HuH-7 (cell line): ENCODE measurements around the gene PTK6.
"Not testable (repeated sequence)": the region's sequence is repeated elsewhere in the genome, so short reads cannot be mapped to it uniquely, and the experiment has no call there.

Source experiments
- DNase-seq: peaks from one replicate; pipeline ENCODE4 v3.0.0; 2011; ENCODE audit warnings: low spot score

PTK6 gene

DNA sequence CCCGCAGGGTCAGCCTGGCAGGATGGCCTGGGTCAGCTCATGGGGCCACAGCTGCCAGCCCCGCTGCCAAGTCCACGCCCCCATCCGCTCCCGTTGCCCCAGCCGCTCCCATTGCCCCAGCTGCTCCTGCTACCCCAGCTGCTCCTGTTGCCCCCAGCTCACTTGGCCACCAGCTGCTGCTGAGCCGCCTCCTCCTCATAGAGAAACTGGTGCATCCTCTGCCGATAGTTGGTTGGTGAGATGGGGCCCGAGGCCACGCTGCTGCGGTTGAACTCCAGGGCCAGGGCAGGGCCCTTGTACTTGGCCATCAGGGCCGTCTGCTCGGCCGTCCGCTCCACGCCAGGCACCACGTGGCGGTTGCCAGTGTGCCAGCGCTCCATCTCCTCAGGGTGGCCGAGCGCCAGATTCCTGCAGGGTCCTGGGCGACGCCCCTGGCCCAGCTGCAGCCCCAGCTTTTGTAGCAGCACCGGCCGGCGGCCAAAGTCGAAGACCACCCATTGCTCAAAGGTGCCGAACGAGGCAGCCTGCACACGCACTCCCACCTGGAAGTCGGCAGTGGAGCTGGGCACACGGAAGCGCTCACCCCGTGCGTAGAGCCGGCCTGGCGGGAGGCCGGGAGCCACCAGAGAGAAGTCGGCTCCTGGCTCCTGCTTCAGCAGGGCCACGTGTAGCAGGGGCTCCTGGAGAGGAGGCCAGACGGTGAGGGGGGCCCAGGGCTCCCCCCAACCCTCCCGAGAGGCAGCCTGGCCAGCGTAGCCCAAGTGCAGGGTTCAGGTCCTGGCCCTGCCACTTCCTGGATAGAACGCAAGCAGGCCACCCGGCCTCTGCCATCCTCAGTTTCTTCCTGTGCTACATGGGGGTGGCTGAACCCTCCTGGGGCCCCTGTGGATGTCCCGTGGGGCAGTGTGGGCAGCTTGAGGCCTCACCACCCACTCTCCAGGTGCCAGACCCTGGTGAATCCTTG is 32.1 kb upstream of the PTK6 start:
- no peak for DNase-seq

DNA sequence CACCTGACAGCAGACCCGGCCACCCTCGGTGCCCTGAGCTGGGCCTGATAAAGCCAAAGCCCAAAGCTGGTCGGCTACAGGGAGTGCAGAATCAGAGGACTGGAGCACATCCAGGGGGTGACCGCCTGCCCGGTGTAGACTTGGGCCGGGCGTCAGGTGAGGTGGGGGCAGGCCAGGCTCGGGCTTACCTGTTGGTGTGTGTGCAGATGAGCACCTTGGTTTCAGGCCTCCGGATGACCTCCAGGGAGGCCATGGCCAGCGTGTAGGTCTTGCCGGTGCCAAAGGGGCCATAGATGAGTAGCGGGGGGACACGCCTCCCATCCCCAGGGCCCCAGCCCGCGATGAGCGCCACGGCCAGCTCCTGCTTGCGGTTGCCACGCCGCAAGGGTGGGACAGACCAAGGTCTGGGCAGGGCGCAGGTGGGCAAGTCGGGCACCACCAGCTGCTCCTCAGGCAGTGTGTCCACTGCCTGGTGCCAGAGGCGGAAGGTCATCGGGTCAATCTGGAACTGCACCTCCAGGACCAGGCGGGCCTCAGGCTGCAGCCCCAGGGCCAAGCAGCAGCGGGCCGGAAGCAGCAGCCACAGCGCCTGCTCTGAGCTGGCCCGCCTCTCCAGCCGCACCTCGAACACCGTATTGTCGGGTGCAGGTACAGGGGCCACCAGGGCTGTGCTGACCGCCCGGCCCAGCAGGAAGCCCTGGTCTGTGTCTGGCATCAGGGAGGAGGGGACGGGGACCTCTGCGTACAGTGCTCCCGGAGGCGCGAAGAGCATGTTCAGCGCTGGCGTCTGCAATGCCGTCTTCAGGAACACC is 31.2 kb upstream of the PTK6 start:
- DNase-seq, result no peak

DNA sequence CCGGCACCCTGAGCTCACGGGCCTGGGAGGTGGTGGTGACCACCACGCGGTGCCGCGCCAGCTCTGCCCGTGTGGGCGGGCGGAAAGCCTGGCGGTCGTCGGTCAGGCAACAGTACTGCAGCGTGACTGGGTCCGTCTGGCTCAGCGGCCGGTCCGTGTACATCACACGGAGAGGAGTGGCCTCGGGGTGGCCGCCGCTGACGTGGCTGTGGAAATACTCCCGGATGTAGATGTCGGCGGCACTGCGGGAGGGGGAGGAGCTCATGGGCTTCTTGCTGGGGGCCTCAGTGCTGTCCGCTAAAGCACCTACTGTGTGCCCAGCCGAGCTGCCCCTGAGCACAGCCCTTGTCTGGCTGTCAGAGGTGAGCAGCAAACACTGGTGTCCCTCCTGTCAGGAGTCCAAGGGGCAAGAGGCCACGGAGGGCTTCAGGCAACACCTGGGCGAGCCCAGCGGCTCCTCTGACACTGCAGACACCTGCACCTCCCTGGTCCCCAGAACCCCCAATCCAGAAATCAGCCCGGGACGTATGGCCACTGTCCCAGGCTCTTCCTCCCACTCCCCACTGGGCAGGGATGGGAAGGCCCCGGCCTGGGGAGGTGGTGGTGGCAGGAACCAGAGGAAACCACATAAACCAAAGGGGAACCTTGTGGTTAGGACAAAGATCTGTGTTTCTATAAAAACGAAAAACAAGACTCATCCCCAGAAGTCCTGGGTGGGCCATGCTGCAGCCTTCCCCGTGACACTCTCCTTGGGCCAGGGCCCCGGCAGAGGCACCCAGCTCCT is 30.4 kb upstream of the PTK6 start:
- no peak for DNase-seq

- no peak for DNase-seq
Observed at GRCh38 chr20:63567136-63567385, 29.9 kb upstream of the PTK6 start.

DNA sequence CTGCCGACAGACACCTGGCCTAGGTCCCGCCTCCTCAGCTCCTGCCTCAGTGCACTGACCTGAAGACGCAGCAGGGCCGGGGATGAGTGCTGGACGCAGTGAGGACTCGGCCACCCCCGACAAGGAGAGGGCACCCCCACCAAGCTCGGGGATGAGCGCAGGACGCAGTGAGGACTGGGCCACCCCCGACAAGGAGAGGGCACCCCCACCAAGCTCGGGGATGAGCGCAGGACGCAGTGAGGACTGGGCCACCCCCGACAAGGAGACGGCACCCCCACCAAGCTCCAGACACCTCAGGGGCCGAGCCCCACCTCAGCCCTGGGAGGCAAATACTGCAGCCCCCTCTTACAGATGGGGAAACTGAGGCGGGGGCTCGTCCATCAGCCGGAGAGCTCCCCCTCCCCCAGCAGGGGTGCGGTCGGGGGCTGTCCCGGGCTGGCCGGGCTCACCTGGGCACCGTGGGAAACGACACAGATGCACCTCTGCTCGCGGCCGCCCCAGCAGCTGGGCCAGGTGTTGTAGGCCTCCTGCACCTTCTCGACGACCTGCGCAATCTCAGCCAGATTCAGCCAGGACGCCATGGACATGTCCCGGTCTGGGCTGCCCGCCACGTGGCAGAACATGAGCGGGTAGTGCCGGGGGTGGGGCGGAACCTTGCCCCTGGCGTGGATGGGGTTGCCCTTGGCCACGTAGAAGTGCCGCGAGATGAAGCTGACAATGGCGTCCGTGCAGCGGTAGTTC is 29.4 kb upstream of the PTK6 start:
- DNase-seq, result no peak

- no peak for DNase-seq
Observed at GRCh38 chr20:63565699-63566335, 28.6 kb upstream of the PTK6 start.

GRCh38 chr20:63565021-63565698 is 28.0 kb upstream of the PTK6 start:
- DNase-seq, result no peak

- no peak for DNase-seq
Observed at GRCh38 chr20:63564036-63564810, 27.0 kb upstream of the PTK6 start.

DNA sequence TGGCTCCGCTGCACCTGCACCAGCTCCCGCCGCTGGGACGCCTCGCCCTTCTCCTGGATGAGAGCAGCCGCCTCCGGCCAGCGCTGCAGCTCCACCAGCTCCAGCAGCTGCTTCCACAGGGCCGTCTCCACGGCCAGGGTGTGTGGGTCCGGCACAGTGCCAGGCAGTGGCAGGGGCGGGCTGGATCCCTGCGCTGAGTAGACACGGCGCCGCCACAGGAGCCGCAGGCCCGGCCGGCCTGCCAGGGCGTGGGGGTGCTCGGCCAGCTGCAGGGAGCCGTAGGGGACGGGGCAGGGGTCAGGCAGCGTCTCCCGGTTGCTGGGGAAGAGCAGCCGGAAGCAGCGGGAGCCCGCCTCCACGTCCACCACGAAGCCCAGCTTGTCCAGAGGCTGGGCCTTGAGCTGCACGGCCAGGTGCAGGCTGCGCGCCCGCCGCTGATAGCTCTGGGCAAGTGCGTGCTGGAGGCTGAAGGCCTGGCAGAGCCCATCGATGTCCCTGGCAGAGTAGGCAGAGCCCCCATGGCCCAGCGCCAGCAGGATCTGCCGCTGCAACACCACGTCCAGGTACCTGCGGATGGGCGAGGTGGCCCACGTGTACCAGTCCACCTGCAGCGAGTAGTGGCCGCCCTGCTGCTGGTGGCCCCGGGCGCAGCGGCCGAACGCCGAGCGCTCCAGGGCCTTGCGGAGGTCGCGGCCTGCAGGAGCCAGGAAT is 26.2 kb upstream of the PTK6 start:
- DNase-seq, result no peak

GRCh38 chr20:63562461-63563224 is 25.5 kb upstream of the PTK6 start:
- no peak for DNase-seq

- DNase-seq, result no peak
Observed at GRCh38 chr20:63561624-63562396, 24.6 kb upstream of the PTK6 start.

- no peak for DNase-seq
Observed at GRCh38 chr20:63560856-63561609, 23.9 kb upstream of the PTK6 start.

DNA sequence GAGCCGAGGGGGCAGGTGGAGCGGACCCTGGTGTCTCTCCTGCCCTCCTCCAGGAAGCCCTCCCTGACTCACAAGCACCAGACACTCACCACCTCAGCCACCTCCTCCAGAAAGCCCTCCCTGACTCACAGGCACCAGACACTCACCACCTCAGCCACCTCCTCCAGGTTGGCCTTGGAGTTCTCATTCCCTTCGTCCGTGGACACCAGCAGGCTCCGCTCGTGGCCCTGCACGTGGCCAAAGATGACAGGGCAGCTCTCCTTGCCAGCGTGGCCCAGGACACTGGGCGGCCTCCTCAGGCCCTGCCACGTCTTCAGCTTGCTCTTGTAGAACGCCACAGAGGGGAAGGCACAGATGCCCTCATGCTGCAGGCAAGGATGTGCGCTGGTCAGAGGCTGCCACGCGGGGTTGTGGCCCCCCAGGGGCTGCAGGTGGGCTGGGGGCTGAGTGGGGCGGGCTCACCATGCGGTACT is 23.2 kb upstream of the PTK6 start:
- DNase-seq, result no peak

GRCh38 chr20:63559485-63560332 is 22.5 kb upstream of the PTK6 start:
- DNase-seq, result not testable (repeated sequence)

GRCh38 chr20:63558804-63559484 is 21.8 kb upstream of the PTK6 start:
- no peak for DNase-seq
